ENCODE measurements around the gene NRP1. TPM values are rescaled to one million over a fixed set of nuclear protein-coding genes. Genes with fewer than 3 reads are reported as not detected.

The NRP1 gene
- total and polyA plus RNA-seq, 2 donors (not counting 3 experiments of a cell fraction or from before 2014, with no cell fraction given): 122 to 306 TPM

GRCh38 chr10:33180390-33180789 is 154.1 kb downstream of the NRP1 start:
- Histone ChIP-seq H4K20me1 (replicated peaks; ENCODE audit: control insufficient read depth, extremely low read depth, insufficient read depth, low read length) (no peaks in the 10 kb centered on the region), H3K9me3 (replicated peaks; ENCODE audit: control insufficient read depth, insufficient read depth, low read length) (no peaks in the 10 kb centered on the region), H3K4me3 (replicated peaks in 1 of 3; ENCODE audit: insufficient read depth in 1 of 3, low read depth in 1 of 3, low read length in 3 of 3) (no peak overlapping the region), H3K9me1 (replicated peaks; ENCODE audit: control insufficient read depth, extremely low read depth, insufficient read depth, low read length) (no peaks in the 10 kb centered on the region), H3K79me2 (ENCODE audit: control insufficient read depth, insufficient read depth, low read length) (no peaks in the 10 kb centered on the region), H3K27me3 (ENCODE audit: control insufficient read depth in 2 of 2, insufficient read depth in 2 of 2, low read length in 2 of 2) (no peaks in the 10 kb centered on the region), H2AFZ (ENCODE audit: low read depth, low read length) (no peak overlapping the region), H3K4me2 (ENCODE audit: insufficient read depth, low read length) (no peak overlapping the region), H3K9ac (replicated peaks; ENCODE audit: extremely low read depth, insufficient read depth, low read length) (no peak overlapping the region), H3K36me3 (ENCODE audit: control insufficient read depth in 2 of 2, extremely low read depth in 1 of 2, insufficient read depth in 2 of 2, low read length in 2 of 2) (peaks cover 9 to 15% of the 10 kb centered on the region in 2 experiments), H3K4me1 (ENCODE audit: control insufficient read depth, extremely low read depth, insufficient read depth, low read length) (peaks cover 26% of the 10 kb centered on the region), H3K27ac (ENCODE audit: insufficient read depth, low read depth, low read length) (peak overlapping the region; percentile 3)
- TF ChIP-seq EZH2 (IDR thresholded peaks at IDR 0.05; ENCODE audit: borderline replicate concordance, low read depth, low read length, severe bottlenecking) (no peak), FOS (IDR thresholded peaks at IDR 0.05; ENCODE audit: borderline replicate concordance, insufficient read depth, low read length) (no peak), CTCF (IDR thresholded peaks at IDR 0.05; ENCODE audit: extremely low read depth in 1 of 2, insufficient read depth in 1 of 2, low read depth in 1 of 2, low read length in 2 of 2) (no peak), GATA2 (IDR thresholded peaks at IDR 0.05; ENCODE audit: insufficient read depth, insufficient read length, low read depth, low read length) (no peak), POLR2A (IDR thresholded peaks at IDR 0.05; ENCODE audit: low read depth, low read length) (no peak), POLR2AphosphoS5 (IDR thresholded peaks at IDR 0.05; ENCODE audit: insufficient read depth, low read depth, low read length) (no peak), MYC (IDR thresholded peaks at IDR 0.05; ENCODE audit: low read depth, low read length) (no peak), MAX (IDR thresholded peaks at IDR 0.05; ENCODE audit: insufficient read depth, insufficient read length) (no peak), JUN (IDR thresholded peaks at IDR 0.05; ENCODE audit: borderline replicate concordance, insufficient read depth, insufficient read length, low read depth) (no peak)
- dilution Hi-C loops (cut with MboI; ENCODE audit: extremely low pct_ligation_motif_present, low sequenced_read_pairs) (no loop called here), intact Hi-C loops (cut with micrococcal nuclease) (no loop called here)
- DNase-seq (ENCODE audit: low read depth, low spot score) (no peak), FAIRE-seq (no peak)
- ChIA-PET POLR2A (no interaction called here), CTCF (interaction anchor here (1.1 to 2.7 kb wide), 3 partner anchors 12 to 64 kb away, joined by 6 to 11 read pairs (median 7); no protein-coding TSS in a partner anchor)
- BruUV-seq (replicated peaks): no TSS peak

Measured in endothelial cell of umbilical vein (primary cell).